ENCODE results near the gene ZBTB26. TPM values are rescaled to one million over a fixed set of nuclear protein-coding genes. Genes with fewer than 3 reads are reported as not detected.
"Not testable (repeated sequence)": the region's sequence is repeated elsewhere in the genome, so short reads cannot be mapped to it uniquely, and the experiment has no call there.

Gene ZBTB26
- total RNA-seq, 1 donor from 2014 or later = 2.6 TPM

GRCh38 chr9:122929796-122930354, 1.4 kb downstream of the ZBTB26 start:
- DNase-seq (ENCODE audit: low read depth in 2 of 2) = no peak

DNA sequence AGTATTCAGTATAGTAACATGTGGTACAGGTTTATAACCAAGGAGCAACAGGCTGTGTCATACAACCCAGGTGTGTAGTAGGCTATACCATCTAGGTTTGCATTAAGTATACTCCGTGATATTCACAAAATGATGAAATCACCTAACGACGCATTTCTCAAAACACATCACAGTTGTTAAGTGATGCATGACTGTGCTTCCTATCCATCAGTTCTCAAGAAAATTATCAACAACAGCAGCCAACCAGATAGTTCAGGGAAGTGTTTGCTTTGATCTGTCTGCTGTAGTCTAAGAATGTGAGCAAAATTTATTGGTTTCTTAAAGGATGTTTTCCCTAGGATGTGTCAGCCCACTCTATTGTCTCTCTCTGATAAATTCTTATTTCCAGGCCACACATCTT, 7.4 kb downstream of the ZBTB26 start:
- DNase-seq (ENCODE audit: low read depth in 2 of 2) = peak in 1 of 2 donors; percentile 87

DNA sequence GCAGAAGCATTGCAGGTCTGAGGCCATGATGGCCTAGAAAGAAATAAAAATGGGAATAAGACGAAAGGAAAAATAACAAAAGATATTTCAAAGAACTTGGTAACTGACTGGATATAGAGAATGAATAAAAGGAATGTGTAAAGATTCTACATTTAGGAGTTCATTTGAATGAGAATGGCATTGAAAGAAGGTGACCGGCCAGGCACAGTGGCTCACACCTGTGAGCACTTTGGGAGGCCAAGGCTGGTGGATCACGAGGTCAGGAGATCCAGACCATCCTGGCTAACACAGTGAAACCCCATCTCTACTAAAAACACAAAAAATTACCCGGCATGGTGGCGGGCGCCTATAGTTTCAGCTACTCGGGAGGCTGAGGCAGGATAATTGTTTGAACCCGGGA, 8.6 kb downstream of the ZBTB26 start:
- DNase-seq (ENCODE audit: low read depth in 2 of 2) = no peak

DNA sequence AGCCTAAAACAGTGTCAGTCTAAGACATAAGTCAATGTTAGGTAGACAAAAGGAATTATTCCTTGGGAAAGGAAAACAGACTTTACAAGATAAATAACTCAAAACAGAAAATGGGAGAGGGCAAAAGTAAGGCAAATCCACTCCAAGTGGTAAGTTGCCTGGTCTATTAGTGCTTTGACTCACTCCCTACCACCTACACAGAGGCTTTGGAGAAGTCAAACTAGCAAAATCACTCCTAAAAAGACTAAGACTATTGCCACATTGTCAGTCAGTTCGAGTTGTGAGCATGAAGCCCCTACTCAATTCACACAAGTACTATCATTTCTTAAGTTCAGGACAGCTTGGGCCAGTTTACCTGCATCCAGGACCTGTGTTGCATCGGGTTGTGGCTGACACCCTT, 13.0 kb downstream of the ZBTB26 start:
- DNase-seq (ENCODE audit: low read depth in 2 of 2) = no peak

GRCh38 chr9:122912964-122913673, 18.2 kb downstream of the ZBTB26 start, which contains the start of gene ZBTB6:
Gene ZBTB6, minus strand, starts transcription at chr9:122913323. Its CDS starts 1,251 bp downstream, at chr9:122912072.
- peak in 1 of 2 donors; percentile 77 for DNase-seq (ENCODE audit: low read depth in 2 of 2)

- no peak for DNase-seq (ENCODE audit: low read depth in 2 of 2)
Measured at GRCh38 chr9:122912671-122912963, 18.7 kb downstream of the ZBTB26 start.

GRCh38 chr9:122906122-122906521, 25.2 kb downstream of the ZBTB26 start:
- not testable (repeated sequence) for DNase-seq (ENCODE audit: low read depth in 2 of 2)

- DNase-seq (ENCODE audit: low read depth in 2 of 2) = peak; percentile 99
Measured at GRCh38 chr9:122904823-122905710, 26.2 kb downstream of the ZBTB26 start, which contains the start of gene RC3H2. Gene RC3H2, minus strand, starts transcription at chr9:122905359. Its CDS starts 7,850 bp downstream, at chr9:122897509.

DNA sequence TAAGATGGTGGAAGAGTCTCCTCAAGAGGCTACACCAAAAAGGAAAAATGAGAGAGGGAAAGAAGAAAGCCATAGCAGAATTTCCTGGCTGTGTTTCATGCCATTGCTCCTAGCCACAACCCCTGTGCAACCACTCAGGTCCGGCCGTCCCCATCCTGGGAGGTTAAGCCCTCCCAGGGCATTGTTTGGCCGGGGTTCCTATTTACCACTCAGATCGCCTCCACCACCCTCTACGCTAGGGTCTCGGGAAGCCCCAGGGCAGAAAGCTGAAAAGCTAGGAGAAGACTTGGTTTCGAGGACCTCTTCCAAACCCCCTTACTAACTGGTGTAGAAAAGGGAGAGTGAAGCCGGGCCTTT, 26.9 kb downstream of the ZBTB26 start:
- peak; percentile 24 to 71 for DNase-seq (ENCODE audit: low read depth in 2 of 2)

GRCh38 chr9:122900791-122901190, 30.5 kb downstream of the ZBTB26 start:
- peak; percentile 34 to 52 for DNase-seq (ENCODE audit: low read depth in 2 of 2)

DNA sequence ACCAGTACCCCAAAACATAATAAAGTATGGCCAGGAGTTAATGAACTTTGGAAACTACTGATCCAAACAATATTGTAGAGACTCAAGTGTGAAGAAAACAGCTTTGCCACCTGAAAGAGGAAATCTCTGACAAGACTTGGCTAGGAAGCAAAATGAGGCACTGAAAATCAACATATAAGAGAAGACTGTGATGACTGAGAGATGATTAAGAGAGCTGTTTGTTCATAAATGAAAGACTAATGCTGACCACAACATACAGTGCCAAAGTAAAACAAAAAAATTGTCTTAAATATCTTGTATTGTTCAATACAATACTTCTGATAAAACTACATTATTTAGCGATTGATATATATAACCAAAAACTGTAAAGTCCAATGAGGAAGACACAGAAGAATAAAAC, 33.3 kb downstream of the ZBTB26 start:
- DNase-seq (ENCODE audit: low read depth in 2 of 2) = peak in 1 of 2 donors; percentile 33

DNA sequence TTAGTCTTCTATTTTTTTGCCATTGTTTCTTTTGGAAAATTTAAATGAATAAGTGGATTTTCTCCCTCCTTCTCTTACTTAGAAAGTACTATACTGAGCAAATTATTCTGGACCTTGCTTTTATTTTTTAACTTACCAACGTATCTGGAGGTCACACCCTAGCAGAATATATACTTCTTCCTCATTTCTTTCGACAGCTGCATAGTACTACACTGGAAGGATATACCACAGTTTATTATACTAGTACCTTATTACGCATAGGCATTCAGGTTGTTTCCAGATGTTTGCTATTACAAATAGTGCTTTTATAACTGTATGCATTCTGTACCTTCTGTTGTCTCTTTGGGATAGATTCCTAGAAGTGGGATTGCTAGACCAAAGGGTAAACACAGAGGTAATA, 42.8 kb downstream of the ZBTB26 start:
- DNase-seq (ENCODE audit: low read depth in 2 of 2) = no peak

- DNase-seq (ENCODE audit: low read depth in 2 of 2) = no peak
Measured at GRCh38 chr9:122883125-122883524, 48.2 kb downstream of the ZBTB26 start.

- no peak for DNase-seq (ENCODE audit: low read depth in 2 of 2)
Measured at GRCh38 chr9:122879443-122879842, 51.9 kb downstream of the ZBTB26 start.

DNA sequence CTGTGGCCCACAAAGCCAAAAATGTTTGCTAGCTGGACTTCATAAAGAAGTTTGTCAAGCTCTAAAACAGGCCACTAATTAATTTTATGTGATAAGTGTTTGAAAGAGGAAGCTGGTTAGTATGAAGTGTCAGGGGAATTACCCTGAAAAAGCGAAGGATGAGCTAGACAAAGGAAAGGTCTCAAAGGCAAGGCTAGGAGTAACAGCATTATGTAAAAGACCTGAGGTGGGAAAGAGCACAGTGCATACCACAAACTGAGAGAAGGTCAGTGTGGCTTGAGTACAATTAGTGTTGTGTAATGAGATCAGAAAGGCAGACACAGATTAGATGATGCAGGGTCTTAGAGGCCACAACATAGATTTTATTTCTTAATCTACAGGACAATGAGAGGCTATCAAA, 55.8 kb downstream of the ZBTB26 start:
- DNase-seq (ENCODE audit: low read depth in 2 of 2) = no peak

GRCh38 chr9:122867276-122867675, 64.0 kb downstream of the ZBTB26 start:
- not testable (repeated sequence) for DNase-seq (ENCODE audit: low read depth in 2 of 2)

DNA sequence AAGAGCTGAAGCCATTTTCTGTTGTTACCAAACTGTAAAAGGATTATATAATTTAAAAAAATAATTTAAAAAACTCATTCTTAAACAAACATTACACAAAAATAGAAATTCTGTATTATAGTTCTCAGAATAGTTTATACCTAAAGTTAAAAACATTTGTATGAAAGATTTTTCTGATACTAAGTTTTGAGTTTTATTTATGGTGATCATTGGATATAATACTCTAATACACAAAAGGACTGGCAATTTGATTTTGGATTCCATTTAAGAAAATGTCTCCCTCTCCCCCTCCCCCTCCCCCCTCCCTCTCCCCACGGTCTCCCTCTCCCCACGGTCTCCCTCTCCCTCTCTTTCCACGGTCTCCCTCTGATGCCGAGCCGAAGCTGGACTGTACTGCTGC, 65.2 kb downstream of the ZBTB26 start:
- DNase-seq (ENCODE audit: low read depth in 2 of 2) = no peak

Other genes with a start within 250 kb of the ZBTB26 start
- not detected in 2 replicates for gene OR1L4, start 207.5 kb downstream of the ZBTB26 start, total RNA-seq
- not detected in 2 replicates for gene OR1L6, start 189.2 kb downstream of the ZBTB26 start, total RNA-seq
- gene OR5C1, start 142.6 kb downstream of the ZBTB26 start, total RNA-seq = not detected in 2 replicates
- not detected in 2 replicates for gene OR1K1, start 131.4 kb downstream of the ZBTB26 start, total RNA-seq
- 69.7 and 86.1 TPM in 2 replicates for gene PDCL, start 102.9 kb downstream of the ZBTB26 start, total RNA-seq
- gene RC3H2, start 26.2 kb downstream of the ZBTB26 start, total RNA-seq = 57.0 and 92.5 TPM in 2 replicates
- gene ZBTB6, start 18.2 kb downstream of the ZBTB26 start, total RNA-seq = 10.7 and 12.0 TPM in 2 replicates
- 34.4 and 46.7 TPM in 2 replicates for gene RABGAP1, start 9.5 kb upstream of the ZBTB26 start, total RNA-seq
- gene GPR21, start 102.2 kb upstream of the ZBTB26 start, total RNA-seq = 0.39 and 0.63 TPM in 2 replicates

Measured in dermis microvascular lymphatic vessel endothelial cell (primary cell).